Measurements from ENCODE around the gene EYS. TPM values are rescaled to one million over a fixed set of nuclear protein-coding genes. Genes with fewer than 3 reads are reported as not detected.
"Not testable (repeated sequence)": the region's sequence is repeated elsewhere in the genome, so short reads cannot be mapped to it uniquely, and the experiment has no call there.

EYS gene
- polyA plus RNA-seq, 1 experiment: not detected

GRCh38 chr6:63941747-63942470 lies 1765.1 kb downstream of the EYS start:
- no peak for TF ChIP-seq CTCF (IDR thresholded peaks at IDR 0.05; ENCODE audit: low read depth, low read length)
- DNase-seq (ENCODE audit: low read depth, low spot score): no peak
- no peak overlapping the region for H3K4me3 ChIP-seq (ENCODE audit: low read depth, low read length)
- H3K27me3 ChIP-seq (ENCODE audit: control insufficient read depth, insufficient read depth, low read length): no peaks in the 10 kb centered on the region
- H3K9me3 ChIP-seq (ENCODE audit: control insufficient read depth, insufficient read depth, low read length): no peaks in the 10 kb centered on the region
- no peak overlapping the region for H3K27ac ChIP-seq (ENCODE audit: low read depth, low read length)
- ChIA-PET CTCF (no interaction called here), POLR2A (no interaction called here)

DNA sequence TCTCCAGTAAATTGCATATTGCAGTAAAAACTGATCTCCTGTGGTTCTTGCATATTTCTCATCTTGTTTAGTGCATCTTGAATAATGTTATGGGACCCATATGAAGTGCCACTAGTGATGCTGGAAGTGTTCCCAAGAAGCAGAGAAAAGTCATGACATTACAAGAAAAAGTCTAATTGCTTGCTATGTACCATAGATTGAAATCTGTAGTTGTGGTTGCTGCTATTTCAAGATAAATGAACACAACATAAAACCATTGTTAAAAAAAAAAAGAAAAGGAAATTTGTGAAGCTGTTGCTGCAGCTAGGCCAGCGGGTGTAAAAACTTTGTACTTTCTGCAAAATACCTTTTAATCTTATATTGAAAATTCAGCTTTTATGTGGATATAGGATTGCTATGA lies 1767.0 kb downstream of the EYS start:
- DNase-seq (ENCODE audit: low read depth, low spot score): no peak
- Histone ChIP-seq H3K4me3 (ENCODE audit: low read depth, low read length) (no peak overlapping the region), H3K9me3 (ENCODE audit: control insufficient read depth, insufficient read depth, low read length) (no peaks in the 10 kb centered on the region), H3K27me3 (ENCODE audit: control insufficient read depth, insufficient read depth, low read length) (no peaks in the 10 kb centered on the region), H3K27ac (ENCODE audit: low read depth, low read length) (no peak overlapping the region)
- POLR2A ChIA-PET: no interaction called here
- no peak for TF ChIP-seq CTCF (IDR thresholded peaks at IDR 0.05; ENCODE audit: low read depth, low read length)
- CTCF ChIA-PET: interaction anchor here (0.8 kb wide), 1 partner anchor 391 kb away, joined by 3 read pairs; no protein-coding TSS in a partner anchor

GRCh38 chr6:63936399-63936798 lies 1770.6 kb downstream of the EYS start:
- ChIA-PET POLR2A (no interaction called here), CTCF (no interaction called here)
- DNase-seq (ENCODE audit: low read depth, low spot score): no peak

DNA sequence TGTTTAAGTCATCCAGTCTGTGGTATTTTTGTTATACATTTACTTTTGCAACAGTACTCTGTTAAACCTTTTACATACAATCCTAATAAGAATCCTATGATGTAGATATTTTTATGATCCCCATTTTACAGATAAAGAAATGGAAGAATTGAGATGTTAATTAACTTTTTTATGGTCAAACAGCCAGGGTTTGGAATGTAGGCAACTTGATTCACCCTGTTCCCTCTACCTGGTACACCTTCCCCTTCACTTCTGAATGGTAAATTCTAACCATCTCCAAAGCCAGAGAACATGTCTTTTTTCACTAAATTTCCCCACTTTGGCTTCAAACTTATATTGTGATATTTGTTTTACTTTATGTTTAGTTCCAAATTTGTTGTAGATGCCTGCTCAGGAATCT lies 1771.3 kb downstream of the EYS start:
- ChIA-PET CTCF (no interaction called here), POLR2A (no interaction called here)
- Histone ChIP-seq H3K27ac (ENCODE audit: low read depth, low read length) (no peak overlapping the region), H3K27me3 (ENCODE audit: control insufficient read depth, insufficient read depth, low read length) (no peaks in the 10 kb centered on the region), H3K9me3 (ENCODE audit: control insufficient read depth, insufficient read depth, low read length) (no peaks in the 10 kb centered on the region), H3K4me3 (ENCODE audit: low read depth, low read length) (no peak overlapping the region)
- no peak for DNase-seq (ENCODE audit: low read depth, low spot score)
- no peak for TF ChIP-seq CTCF (IDR thresholded peaks at IDR 0.05; ENCODE audit: low read depth, low read length)

More at GRCh38 chr6:63936399-63936798, 1770.6 kb downstream of the EYS start:
- TF ChIP-seq CTCF (IDR thresholded peaks at IDR 0.05; ENCODE audit: low read depth, low read length): no peak
- no peak overlapping the region for H3K27ac ChIP-seq (ENCODE audit: low read depth, low read length)
- no peak overlapping the region for H3K4me3 ChIP-seq (ENCODE audit: low read depth, low read length)
- no peaks in the 10 kb centered on the region for H3K9me3 ChIP-seq (ENCODE audit: control insufficient read depth, insufficient read depth, low read length)
- H3K27me3 ChIP-seq (ENCODE audit: control insufficient read depth, insufficient read depth, low read length): no peaks in the 10 kb centered on the region

- DNase-seq (ENCODE audit: low read depth, low spot score); POLR2A ChIA-PET; CTCF ChIA-PET; H3K27ac ChIP-seq (ENCODE audit: low read depth, low read length); H3K4me3 ChIP-seq (ENCODE audit: low read depth, low read length); H3K9me3 ChIP-seq (ENCODE audit: control insufficient read depth, insufficient read depth, low read length); H3K27me3 ChIP-seq (ENCODE audit: control insufficient read depth, insufficient read depth, low read length): not testable (repeated sequence)
These were observed 1773.1 kb downstream of the EYS start for GRCh38 chr6:63933948-63934347.

All from AG04450 (cell line).